GM18507 (cell line): Measurements from ENCODE around the gene DOCK3.
"Not testable (repeated sequence)": the region's sequence is repeated elsewhere in the genome, so short reads cannot be mapped to it uniquely, and the experiment has no call there.

Experiments
- DNase-seq: peaks from one replicate; pipeline ENCODE4 v3.0.0; 2011; ENCODE audit warnings: low read depth; ENCODE audit not compliant: insufficient read length; ENCODE audit errors: extremely low spot score
- FAIRE-seq: peaks from 2 replicates; lab custom pipeline; 2011; peaks lifted over from hg19 to GRCh38; lab: Jason Lieb, UNC

DOCK3 gene

GRCh38 chr3:51268132-51268531 lies 593.4 kb downstream of the DOCK3 start:
- no peak for FAIRE-seq
- no peak for DNase-seq

DNA sequence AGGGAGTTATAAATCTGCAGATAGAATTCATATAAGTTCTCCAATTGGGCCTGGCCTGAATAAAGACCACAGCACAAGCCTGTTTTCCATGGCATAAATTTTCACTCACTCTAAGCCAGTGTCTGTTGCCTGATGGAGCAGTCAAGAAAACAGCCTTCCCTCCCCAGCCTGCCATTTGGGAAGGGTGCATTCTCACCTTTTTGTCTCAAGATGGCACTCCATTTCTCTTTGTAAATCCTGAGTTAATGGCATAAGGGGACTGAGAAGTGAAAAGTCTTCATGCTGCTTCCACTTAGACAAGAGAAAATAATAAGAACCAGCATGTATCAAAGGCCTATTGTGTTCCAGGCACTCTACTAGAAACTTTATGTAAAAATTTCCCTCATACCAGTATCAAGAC lies 594.7 kb downstream of the DOCK3 start:
- FAIRE-seq (no peak), DNase-seq (no peak)

DNA sequence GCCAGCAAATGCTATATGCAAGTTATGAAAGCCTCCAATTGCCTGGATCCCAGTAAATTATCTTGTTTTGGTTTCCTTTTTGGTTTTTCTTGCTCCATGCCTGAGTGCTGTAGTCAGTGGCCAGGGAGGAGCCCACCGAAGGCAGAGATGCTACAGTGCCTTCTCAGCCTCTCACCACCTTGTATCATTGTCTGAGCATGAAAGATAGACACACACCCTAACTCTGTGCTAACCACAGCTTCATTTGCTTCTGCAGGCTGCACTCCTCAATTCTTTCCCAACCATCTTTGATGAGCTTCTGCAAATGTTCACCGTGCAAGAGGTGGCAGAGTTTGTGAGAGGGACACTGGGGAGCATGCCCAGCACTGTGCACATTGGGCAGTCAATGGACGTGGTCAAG lies 595.8 kb downstream of the DOCK3 start:
- FAIRE-seq (no peak), DNase-seq (no peak)

DNA sequence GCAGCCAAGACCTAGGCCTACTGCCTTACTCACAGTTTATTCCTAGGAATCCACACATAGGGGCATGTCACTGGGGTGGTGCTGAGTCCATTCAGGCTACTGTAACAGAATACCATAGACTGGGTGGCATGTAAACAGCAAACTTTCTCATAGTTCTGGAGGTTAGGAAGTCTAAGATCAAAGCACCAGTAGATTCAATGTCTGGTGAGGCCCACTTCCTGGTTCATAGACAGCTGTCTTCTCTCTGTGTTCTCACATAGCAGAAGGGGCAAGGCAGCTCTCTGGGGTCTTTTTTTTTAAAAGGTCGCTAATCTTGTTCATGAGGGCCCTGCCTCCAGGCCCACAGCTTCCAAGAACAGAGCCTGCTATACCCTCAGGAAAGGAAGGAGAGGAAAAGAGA lies 596.4 kb downstream of the DOCK3 start:
- FAIRE-seq (no peak), DNase-seq (no peak)

DNA sequence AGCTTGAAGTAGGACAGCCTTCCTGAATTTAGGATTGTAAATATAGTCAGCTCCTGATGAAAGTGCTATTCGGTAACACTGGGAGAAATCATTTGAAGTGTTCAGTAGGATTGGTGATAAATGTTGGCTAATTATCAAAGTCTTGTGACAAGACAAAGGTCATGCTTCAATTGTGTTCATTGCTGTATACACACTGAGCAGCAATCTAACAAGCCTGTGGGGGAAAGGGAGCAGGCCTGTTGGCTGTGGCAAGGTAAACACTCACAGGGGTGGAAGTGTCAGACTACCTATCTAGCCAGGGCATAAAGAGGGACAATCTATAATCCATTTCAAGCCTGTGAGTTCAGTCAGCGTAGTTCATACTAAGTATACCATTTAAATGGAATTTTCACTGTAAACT lies 599.3 kb downstream of the DOCK3 start:
- FAIRE-seq = no peak
- DNase-seq = no peak

GRCh38 chr3:51275111-51275805 lies 600.5 kb downstream of the DOCK3 start:
- DNase-seq = no peak

GRCh38 chr3:51276046-51276445 lies 601.3 kb downstream of the DOCK3 start:
- DNase-seq = no peak
- FAIRE-seq = no peak

More at GRCh38 chr3:51275111-51275805, 600.5 kb downstream of the DOCK3 start:
- no peak for FAIRE-seq

DNA sequence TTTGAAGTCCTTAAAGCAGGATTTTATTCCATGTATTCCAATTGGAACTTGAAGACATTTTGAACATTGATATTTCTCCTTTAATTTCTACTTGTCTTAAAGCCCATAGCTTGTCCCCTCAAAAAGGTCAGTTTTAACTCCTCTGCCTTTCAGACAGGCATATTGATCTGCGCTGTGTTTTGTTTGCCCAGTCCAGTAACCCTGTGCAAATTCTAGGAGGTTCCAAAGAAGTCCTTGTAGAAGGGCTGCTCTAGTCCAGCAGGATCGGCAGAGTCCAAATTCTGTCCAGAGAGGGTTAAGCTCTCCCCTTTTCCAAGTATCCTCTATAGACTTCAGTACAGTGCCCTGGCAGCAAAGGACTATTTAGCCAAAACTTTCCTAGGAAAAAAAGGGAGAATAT lies 604.7 kb downstream of the DOCK3 start:
- DNase-seq (no peak), FAIRE-seq (no peak)

DNA sequence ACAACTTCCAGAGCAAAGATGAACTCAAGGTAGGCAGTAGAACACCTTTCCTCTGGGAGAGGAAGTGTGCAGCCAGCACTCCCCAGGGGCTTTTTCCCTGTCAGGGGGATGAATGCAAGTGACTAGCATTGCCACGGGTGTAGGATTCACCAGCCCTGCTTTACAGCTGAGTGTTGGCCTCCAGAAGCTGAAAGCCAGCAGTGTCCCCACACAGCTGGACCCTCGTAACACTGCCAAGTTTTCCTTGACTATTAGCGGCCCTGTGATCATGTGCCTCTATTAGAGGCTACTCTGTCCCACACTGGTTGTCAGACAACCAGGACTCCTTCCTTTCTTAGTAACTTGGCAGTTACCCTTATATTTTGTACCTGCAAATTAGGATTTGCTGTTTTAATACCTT lies 605.4 kb downstream of the DOCK3 start:
- DNase-seq (no peak), FAIRE-seq (no peak)

GRCh38 chr3:51282931-51283330 lies 608.2 kb downstream of the DOCK3 start:
- no peak for DNase-seq
- no peak for FAIRE-seq

GRCh38 chr3:51283421-51283820 lies 608.7 kb downstream of the DOCK3 start:
- no peak for DNase-seq
- no peak for FAIRE-seq

DNA sequence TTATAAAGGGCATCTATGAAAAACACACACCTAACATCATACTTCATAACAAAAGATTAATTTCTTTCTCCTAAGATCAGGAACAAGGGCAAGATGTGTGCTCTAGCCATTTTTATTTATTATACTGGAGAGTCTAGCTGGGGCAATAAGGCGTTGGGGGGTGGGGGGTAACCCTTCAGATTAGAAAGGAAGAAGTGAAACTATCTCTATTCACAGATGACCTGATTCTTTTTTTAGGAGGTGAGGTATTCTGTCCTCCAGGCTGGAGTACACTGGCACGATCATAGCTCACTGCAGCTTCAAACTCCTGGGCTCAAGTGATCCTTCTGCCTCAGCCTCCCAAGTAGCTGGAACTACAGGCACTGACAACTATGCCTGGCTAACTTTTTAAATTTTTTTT lies 620.9 kb downstream of the DOCK3 start:
- DNase-seq (peak; percentile 3), FAIRE-seq (no peak)

DNA sequence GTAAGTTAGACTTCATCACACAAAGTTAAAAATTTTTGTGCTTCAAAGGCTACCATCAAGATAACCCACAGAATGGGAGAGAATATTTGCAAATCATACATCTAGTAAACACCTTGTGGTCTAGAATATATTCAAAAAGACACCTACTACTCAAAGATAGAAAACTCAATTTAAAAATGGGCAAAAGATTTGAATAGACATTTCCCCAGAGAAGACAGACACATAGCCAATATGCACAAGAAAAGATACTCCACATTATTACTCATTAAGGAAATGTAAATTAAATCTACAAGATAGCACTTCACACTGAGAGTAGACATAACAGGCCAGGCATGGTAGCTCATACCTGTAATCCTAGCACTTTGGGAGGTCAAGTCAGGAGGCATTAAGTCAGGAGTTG lies 622.6 kb downstream of the DOCK3 start:
- no peak for DNase-seq
- FAIRE-seq = no peak

GRCh38 chr3:51304230-51304629 lies 629.5 kb downstream of the DOCK3 start:
- DNase-seq = no peak
- FAIRE-seq = no peak

GRCh38 chr3:51306093-51306492 lies 631.4 kb downstream of the DOCK3 start:
- FAIRE-seq (no peak), DNase-seq (no peak)

DNA sequence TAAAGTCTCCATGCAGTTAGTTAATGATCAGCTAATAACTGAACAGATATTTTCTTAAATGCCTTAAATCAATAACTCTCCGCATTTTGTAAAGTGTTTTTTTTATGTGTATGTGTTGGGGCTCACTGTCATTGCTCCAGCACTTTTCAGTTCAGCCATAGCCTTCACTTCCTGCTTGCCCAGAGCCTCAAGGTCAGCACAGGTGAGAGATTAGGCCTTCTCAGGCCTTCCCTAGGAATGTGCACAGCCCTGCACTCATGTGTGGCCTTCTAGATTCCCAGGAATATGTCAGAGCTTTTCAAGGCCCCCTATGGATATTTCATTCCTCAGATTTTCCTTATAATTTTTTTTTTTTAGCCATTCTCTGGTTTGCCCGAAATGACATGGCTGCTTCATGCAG lies 632.7 kb downstream of the DOCK3 start:
- FAIRE-seq (peak; percentile 12), DNase-seq (no peak)

GRCh38 chr3:51307945-51308607 lies 633.3 kb downstream of the DOCK3 start:
- not testable (repeated sequence) for DNase-seq, FAIRE-seq

GRCh38 chr3:51311055-51311454 lies 636.3 kb downstream of the DOCK3 start:
- FAIRE-seq = no peak
- no peak for DNase-seq

DNA sequence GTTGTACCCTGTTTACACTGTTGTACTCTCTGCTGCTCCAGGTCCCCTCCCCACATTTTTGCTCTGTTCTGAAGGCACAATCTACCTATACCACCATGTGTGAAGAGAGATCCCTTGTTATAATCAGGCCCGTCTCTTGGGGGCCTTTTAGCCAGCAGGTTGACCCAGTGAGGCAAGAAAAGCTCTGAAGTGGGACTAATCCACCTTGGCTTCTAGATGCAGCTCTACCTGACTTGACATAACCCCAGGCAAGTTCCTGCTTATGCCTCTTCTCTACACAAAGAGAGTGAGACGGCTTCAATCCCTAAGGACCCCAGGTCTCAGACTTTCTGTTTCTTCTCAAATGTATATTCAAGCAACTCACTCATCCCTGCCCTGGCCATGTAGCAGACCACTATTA lies 653.5 kb downstream of the DOCK3 start:
- DNase-seq (no peak), FAIRE-seq (no peak)

GRCh38 chr3:51330046-51330445 lies 655.3 kb downstream of the DOCK3 start:
- DNase-seq = no peak
- no peak for FAIRE-seq

DNA sequence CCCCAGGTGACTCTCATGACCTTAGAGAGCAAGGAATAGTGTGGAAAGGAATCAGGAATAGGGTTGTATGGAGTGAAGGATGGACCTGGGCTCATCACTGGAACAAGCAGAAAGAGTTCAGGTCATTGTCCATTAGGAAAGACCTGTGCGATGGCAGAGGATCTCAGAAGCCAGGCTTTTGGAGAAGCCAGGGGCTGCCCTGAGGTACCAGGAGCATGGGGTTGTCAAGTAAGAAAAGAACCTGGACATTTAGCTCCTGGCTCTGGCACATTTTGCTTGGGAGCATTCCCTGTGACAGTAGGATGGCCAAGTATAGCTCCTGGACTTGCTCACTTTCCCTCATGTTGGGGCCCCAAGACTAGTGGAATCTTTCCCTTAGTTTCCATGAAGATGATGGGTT lies 657.4 kb downstream of the DOCK3 start:
- DNase-seq (no peak), FAIRE-seq (no peak)
